NCI-H2107 treated with DMSO at 0.1 percent for 48 hours (cell line): ENCODE measurements around the gene EPS8L1.
"Not testable (repeated sequence)": the region's sequence is repeated elsewhere in the genome, so short reads cannot be mapped to it uniquely, and the experiment has no call there.

ENCODE experiments used
- DNase-seq: peaks from one replicate; lab custom pipeline; 2025; ENCODE audit not compliant: unreplicated experiment; lab: John Stamatoyannopoulos, UW

The EPS8L1 gene

DNA sequence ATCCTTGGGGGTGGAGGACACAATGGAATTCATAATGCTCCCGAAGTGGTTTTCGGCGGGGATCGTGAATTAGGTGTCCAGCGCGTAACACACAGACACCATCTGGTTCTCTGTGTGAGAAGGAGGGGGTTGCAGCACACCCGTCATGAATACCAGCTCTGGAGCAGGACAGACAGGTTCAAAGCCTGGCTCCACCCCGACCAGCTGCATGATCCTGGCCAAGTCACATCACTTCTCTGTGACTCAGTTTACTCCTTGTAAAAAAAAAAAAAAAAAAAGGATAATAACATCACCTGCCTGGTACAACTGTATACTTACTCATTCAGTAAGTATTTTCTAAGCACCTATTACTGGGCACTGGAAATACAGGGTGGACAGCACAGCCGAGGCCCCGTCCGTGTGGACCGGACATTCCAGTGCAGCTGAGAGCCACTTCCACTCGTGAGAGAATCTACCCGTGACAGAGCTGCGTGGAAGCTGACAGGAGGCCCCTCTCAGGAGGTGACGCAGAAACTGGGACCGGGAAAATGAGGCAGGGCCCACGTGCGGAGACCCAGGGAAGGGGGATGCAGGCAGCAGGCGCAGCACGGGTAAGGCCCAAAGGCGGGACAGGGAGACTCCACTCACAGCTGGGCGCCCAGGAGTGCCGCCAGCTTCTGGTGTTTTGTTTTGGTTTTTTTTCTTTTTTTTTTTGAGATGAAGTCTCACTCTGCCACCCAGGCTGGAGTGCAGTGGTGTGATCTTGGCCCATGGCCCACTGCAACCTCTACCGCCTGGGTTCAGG is 24.7 kb upstream of the EPS8L1 start:
- no peak for DNase-seq

DNA sequence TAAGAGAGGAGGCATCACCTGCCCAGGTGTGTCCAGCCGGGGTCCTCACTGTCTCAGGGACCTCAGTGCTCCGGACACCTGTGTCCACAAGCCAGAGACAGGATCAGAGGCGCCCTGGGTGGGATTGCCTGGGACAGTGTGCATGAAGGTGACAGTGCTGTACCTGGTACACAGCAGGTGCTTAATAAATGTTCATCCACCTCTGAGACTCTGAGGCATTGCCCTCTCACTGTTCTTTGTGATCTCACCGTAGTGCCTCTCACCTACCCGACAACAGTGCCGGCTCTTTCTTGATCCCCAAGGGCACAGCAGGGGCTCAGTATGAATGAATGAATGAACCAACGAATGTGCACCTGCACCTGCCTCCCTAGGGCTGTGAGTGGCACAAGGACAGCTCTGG is 21.9 kb upstream of the EPS8L1 start:
- no peak for DNase-seq

DNA sequence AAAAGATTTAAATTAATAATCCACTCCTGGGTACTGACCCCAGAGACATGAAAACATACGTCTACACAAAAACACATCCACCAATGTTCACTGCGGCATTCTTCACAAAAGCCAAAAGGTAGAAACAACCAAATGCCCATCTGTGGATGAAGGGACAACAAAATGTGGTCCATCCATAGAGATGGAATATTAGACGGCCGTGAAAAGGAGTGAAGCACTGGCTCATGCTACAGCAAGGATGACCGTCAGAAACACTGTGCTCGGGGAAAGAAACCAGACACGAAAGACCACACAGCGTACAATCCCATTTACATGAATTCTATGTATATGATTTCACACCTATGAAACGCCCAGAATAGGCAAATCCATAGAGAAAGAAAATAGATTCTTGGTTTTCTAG is 18.8 kb upstream of the EPS8L1 start:
- DNase-seq, result no peak

DNA sequence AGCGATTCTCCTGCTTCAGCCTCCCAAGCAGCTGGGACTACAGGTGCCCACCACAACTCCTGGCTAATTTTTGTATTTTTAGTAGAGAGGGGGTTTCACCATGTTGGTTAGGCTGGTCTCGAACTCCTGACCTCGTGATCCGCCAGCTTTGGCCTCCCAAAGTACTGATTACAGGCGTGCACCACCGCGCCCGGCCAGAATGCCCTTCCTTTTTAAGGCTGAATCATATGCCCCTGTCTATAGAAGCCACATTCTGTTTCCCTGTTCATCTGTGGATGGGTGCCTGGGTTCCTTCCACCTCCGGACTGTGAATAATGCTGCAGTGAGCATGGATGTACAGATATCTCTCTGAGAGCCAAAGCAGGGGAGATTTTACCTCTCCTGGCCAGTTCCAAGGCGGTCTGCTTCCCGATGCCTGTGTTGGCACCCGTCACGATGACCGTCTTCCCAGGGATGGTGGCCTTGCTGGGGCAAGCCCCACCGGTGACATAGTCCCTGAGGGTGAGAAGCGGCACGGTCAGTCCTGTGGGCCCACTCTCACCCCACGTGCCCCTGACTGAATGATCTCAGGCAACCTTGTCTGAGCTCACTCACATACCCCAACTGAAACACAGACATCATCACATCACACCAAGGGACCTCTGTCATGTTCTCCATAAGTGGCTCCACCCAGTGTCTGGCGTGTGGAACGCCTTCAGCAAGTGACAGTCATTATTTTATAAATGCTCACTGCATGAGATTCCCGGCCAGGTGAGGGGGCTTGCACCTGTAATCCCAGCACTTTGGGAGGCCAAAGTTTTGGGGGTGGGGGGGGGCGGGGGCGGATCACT is 16.7 kb upstream of the EPS8L1 start:
- no peak for DNase-seq

DNA sequence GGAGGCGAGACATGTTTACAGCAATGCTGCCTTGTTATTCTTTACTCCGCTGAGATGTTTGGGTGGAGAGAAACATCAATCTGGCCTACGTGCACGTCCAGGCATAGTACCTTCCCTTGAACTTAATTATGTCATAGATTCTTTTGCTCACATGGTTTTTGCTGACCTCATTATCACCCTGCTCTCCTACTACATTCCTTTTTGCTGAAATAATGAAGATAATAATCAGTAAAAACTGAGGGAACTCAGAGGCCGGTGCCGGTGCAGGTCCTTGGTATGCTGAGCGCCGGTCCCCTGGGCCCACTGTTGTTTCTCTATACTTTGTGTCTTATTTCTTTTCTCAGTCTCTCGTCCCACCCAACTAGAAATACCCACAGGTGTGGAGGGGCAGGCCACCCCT is 15.4 kb upstream of the EPS8L1 start:
- DNase-seq, result not testable (repeated sequence)

DNA sequence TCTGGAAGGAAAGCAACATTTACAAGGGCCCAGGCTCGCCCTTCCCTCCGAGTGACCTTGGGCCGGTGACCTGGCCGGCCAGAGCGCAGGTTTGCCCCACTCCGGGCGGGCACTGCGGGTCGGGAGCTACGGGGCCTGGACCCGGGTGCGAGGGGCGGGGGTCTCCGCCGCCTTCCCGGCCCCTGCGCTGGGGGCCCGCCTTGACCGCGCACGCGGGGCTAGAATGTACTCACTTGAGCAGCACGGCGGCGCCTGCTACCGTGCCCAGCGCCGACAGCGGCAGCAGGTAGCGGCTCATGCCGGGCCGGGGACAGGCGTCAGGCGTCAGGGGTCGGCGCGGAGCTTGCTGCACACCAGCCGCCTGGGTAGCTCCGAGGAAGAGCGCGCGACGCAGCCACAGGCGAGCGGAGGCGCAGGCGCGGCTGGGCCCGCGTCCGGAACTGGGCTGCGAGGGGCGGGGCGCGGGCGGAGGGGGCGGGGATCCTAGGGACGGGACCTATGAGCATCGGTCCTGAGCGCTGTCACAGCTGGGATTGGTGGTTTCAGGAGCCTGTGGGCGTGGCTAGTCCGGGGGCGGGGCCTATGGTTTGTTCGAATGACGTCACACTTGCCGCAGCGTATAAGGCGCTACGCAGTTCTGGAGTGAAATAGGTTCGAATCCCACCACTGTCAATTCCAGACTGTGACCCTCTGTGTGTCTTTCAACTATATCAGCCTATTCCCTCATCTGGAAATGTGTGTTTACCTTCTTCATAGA is 12.8 kb upstream of the EPS8L1 start, which contains the start of gene RDH13:
TSS of gene RDH13 (minus strand) at position 414 of the 757 bp plus-strand sequence. CDS start at position 298, 116 bp downstream.
- peak; percentile 45 for DNase-seq

DNA sequence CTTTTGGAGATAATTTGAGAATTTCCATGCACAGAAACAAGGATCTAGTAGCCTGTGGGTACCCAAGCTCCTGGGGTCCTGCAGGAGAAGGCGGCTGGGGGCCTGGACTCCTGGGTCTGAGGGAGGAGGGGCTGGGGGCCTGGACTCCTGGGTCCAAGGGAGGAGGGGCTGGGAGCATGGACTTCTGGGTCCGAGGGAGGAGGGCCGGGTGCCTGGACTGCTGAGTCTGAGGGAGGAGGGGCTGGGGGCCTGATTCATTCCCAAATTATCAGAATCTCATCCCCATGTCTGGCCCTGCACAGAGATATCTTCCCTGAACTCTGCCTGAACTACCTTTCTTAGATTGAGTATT is 12.2 kb upstream of the EPS8L1 start:
- DNase-seq, result no peak

DNA sequence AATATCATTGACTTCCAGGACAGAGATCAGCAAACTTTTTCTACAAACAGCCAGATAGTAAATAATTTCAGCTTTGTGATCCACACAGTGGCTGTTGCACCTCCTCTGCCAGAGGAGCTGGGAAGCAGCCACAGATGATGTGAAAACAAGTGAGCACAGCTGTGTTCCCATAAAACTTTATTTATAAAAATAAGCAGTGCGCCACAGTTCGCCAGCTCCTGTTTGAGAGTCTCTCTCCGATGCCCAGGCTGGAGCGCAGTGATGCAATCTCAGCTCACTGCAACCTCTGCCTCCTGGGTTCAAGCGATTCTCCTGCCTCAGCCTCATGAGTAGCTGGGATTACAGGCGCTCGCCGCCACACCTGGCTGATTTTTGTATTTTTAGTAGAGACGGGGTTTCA is 10.2 kb upstream of the EPS8L1 start:
- not testable (repeated sequence) for DNase-seq

DNA sequence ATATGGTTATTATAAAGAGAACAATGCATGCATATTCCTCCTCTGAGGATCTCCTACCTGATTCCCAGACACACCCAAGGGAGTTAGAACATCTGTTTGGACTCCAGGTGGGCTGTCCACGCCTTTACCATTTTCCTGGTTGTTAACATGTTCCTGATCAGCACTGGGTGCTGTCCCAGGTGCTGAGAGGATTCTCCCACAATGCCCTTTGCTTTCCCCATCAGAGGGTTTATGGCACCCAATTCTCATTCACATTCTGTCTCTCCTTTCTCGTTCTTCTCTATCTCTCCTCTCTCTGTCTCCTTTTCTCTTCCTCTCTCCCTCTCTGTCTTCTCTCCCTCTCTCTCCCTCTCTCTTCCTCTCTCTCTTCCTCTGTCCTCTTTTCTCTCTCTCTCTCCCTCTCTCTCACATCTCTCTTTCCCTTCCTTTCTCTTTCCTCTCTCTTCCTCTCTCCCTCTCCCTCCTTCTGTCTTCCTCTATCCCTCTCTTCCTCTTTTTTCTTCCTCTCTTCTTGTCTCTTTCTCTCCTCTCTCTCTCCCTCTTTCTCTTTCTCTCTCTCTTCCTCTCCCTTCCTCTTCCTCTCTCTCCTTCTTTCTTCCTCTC is 9.5 kb upstream of the EPS8L1 start:
- DNase-seq, result no peak

DNA sequence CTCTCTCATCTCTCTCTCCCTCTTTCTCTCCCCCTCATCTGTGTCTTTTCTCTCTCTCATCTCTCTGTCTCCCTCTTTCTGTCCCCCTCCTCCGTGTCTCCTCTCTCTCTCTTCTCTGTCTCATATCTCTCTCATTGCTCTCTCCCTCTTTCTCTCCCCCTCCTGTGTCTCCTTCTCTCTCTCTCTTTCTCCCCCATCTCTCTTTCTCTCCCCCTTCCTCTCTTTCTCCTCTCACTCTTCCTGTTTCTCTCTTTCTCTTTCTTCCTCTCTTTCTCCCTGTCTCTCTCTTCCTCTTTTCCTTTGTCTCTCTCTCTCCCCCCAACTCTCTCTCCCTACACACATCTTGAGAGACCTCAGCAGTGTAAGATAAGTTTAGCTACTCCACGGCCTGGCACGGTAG is 7.8 kb upstream of the EPS8L1 start:
- no peak for DNase-seq

DNA sequence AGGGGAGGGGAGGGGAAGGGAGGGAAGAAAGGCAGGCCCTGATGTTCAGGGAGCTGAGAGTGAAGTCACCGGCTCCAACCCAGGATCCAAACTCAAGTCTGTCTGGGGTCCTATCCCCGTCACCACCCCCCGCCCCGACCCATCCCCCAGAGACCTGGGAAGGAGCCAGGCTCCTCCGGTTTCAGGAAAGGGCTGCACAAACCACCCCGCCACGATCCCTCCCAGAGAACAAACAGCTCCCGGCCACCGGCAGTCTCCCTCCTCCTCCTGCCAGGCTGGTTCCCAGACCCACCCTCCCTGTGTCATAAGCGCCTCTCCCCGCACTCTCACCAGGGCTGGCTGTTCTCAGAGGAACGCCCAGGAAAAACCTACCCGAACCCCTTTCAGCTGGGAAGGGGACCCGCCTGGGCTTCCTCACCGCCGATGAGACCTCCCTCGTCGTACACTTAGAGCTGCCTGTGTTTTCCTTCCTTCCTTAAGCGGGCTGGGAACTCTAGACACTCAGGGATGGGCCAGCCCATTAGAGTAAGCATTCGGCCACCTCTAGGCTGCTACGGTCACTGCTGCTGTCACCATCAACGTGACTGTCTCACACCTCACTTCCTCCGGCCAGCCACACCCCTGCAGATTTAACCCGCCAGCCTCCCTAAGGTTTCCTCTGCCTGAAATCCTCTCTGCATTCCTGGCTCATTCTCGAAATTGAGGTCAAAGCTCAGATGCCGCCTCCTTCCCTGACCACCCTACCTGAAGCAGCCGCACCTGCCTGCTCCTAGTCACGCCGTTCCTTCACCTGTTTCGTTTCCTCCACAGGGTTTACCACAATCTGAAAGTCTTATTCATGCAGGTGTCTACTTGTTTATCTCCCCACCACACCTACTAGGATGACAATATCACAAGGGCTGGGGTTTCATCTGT is 6.5 kb upstream of the EPS8L1 start:
- peak; percentile 14 for DNase-seq

DNA sequence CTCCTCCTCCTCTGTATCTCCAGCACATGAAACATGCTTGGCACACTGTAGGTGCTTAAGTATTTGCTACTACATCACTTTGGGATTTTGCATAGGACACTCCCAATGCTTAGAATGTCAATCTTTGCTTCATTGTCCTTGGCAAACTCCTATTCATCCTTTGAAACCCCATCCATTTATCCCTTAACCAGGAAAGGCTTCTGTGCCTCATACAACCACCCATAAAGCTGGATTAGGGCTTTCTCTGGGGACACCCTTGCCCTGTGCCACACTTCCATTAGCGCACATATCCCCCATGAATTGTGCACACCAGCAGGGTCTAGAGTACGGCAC is 5.8 kb upstream of the EPS8L1 start:
- DNase-seq, result no peak

DNA sequence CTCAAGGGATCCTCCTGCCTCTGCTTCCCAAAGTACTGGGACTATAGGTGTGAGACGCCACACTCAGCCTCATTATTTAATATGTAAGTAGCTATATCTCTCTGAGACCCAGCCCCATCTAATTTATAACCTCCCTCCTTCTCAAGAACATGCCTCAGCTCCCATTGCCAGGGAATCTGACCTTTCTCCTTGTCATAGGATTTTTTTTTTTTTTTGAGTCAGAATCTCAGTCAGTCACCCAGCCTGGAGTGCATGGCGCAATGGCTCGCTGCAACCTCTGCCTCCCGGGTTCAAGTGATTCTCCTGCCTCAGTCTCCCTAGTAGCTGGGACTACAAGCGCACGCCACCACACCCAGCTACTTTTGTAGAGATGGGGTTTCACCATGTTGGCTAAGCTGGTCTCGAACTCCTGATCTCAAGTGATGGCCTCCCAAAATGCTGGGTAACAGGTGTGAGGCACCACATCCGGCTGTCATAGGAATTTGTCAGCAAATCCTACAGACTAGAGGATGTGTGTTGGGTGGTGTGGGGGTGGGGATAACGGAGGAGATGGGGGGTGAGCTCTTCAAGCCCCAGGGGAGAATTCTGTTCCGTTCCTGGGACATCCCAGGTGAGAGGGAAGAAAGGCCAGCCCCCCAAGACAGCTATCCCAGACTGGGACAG is 5.1 kb upstream of the EPS8L1 start:
- DNase-seq, result no peak

DNA sequence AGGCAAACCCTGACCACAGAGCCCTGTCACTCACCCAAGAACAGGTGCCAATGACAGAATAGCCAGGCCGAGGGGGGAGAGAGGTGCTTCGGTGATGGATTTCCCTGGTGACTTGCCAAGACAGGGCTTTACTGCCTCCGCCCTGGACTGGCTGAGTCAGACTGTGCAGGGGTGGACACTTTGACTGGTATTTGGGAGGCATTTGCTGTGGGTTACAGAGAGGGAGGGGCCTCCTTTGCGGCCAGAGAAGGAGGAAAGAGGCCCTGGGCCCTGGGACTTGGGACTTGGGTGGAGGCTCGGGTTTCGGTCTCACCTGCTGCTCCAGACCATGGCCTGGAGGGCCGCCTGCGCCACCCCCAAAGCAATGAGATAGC is 4.6 kb upstream of the EPS8L1 start:
- DNase-seq, result no peak

DNA sequence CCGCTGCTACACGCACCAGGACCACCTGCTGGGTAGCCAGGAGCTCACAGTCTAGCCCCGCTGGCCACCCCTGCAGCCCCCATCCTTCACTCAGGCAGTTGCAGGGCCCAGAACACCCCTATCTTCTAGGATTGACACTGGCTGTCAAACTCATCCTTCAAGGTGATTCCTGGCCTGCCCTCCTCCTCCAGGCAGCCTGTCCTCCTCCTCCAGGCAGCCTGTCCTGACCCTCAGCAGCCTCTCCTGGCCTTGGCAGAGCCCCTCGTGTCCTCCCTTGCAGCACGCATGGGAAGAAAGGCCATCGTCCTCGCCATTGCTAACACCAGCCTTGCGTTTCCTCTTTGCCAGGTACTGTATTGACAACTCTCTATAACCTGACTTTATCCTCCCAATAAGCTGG is 3.8 kb upstream of the EPS8L1 start:
- DNase-seq, result no peak

DNA sequence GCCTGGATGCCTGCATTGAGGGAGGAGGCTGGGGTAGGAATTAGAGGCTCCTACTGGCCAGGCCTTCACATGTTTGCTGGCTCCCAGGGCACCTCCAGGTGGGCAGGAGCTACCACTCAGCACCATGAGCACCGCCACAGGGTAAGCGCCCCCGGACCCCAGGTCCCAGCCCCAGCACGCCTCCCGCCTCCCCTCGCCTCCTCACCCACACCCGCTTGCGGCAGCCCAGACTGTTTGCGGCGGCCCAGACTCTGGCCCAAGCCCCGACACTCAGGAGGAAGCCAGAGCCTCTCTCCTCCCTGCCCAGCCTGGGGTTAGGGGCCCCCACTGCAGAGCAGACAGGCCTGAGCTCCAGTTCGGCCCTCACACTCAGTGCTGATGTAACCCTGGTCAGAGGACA is 652 bp downstream of the EPS8L1 start:
- no peak for DNase-seq

DNA sequence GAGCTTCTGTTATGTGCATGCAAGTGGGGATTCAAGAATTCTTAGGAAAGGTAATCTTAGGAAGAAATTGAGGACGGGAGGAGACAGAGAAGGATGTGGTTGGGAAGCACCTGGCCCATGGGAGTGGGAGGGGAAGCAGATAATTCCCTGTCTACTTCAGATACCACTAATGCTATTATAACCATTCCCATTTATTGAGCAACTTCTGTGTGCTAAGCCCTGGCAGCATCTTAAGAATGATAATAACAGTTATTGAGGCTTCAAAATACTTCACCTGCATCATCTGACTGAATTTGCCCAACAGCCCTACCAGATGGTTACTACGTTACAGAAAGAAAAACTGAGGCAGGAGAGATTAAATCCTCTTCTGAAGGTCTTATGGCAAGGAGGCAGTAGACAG is 1.4 kb downstream of the EPS8L1 start:
- DNase-seq, result no peak

DNA sequence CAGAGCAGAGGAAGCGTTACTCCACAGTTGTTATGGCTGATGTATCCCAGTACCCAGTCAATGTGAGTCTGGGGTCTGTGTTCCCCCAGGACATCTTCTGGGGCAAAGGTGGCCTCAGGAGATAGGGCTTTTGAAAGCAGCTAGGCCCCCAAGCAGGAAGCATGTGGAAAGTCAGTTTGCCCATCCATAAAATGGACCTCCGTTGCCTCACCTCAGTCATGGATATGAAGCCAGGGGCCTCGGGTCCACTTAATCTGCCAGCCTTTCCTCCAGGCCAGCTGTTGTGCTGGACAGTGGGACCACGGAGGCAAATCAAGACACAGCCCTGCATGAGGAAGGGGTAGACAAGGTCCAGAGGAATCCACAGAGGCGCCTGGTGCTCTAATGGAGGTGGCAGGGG is 3.3 kb downstream of the EPS8L1 start:
- no peak for DNase-seq

DNA sequence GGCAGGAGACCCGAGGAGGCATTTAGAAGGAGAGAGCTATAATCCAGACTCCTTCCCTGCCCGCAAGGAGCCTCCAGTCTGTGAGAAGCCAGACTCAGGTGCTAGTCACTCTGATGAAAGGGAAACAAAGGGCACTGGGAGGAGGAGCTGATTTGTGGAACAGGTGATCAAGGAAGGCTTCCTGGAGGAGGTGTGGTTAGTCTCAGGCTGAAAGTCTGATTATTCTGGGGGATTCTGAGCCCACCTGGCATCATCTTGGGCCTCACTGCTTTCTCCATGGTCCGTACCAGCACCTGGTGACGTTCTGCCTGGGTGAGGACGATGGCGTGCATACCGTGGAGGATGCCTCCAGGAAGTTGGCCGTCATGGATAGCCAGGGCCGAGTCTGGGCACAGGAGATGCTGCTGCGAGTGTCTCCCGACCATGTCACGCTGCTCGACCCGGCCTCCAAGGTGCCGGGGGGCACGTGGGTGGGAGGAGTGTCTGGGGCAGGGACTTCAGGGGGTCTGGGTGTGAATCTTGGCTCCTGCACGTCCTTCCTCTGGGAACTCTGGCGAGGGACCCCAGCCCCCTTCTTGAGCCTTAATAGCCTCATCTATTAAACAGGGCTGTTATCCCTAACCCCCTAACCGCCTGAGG is 3.9 kb downstream of the EPS8L1 start:
- no peak for DNase-seq
